Ovary (tissue), 3 donors: ENCODE results near the gene PODXL.

Experiments
- CTCF ChIP-seq, 3 donors: fragments of 450-650 bp in 2 of 3; fragments of 200-600 bp in 1 of 3; IDR thresholded peaks; one replicate each; pipeline versions ENCODE4 v1.5.1 to v1.8.0; 2016 to 2022; ENCODE audit warnings: antibody characterized with exemption in 3 of 3, mild to moderate bottlenecking in 1 of 3
- EP300 ChIP-seq: sonication (generic); formaldehyde crosslinking; IDR thresholded peaks from one replicate; pipeline ENCODE4 v1.6.1; 2017; ENCODE audit warnings: antibody characterized with exemption
- POLR2A ChIP-seq: fragments of 450-650 bp; IDR thresholded peaks from one replicate; pipeline ENCODE4 v1.6.1; 2017; ENCODE audit warnings: antibody characterized with exemption, mild to moderate bottlenecking, moderate library complexity
- donor health status: DM: no; HTN: no; CAD: no.

- TF ChIP-seq CTCF (IDR thresholded peaks at IDR 0.05) (no peak), POLR2A (no peak), EP300 (no peak)
Observed at GRCh38 chr7:131489196-131489595, 67.2 kb downstream of the PODXL start.
